GM12865 (cell line): ENCODE results near the gene LRRC10B.

ENCODE experiments used
- DNase-seq: peaks from one replicate; pipeline ENCODE4 v3.0.0; 2010; ENCODE audit warnings: low read depth
- H3K4me3 ChIP-seq: 2 replicates; pipeline ENCODE4 v1.5.1; 2011; ENCODE audit warnings: mild to moderate bottlenecking, low read depth, low read length, control low read depth
- CTCF ChIP-seq: IDR thresholded peaks from 2 replicates; pipeline ENCODE4 v1.5.1; 2011; ENCODE audit warnings: low read length, control low read depth, low read depth, inconsistent platforms; ENCODE audit not compliant: insufficient read depth; ENCODE audit errors: missing control alignments

LRRC10B gene

GRCh38 chr11:61547246-61547645 lies 38.7 kb downstream of the LRRC10B start:
- DNase-seq: no peak
- no peak for TF ChIP-seq CTCF
- H3K4me3 ChIP-seq: no peak overlapping the region

GRCh38 chr11:61549177-61549576 lies 40.6 kb downstream of the LRRC10B start:
- no peak overlapping the region for H3K4me3 ChIP-seq
- no peak for TF ChIP-seq CTCF
- no peak for DNase-seq

GRCh38 chr11:61549662-61550568 lies 41.4 kb downstream of the LRRC10B start:
- DNase-seq: no peak
- no peak for TF ChIP-seq CTCF
- H3K4me3 ChIP-seq: no peak overlapping the region

- no peak for TF ChIP-seq CTCF
- H3K4me3 ChIP-seq: no peak overlapping the region
- no peak for DNase-seq
Measured at GRCh38 chr11:61550665-61551227, 42.2 kb downstream of the LRRC10B start.

GRCh38 chr11:61551634-61552033 lies 43.1 kb downstream of the LRRC10B start:
- DNase-seq: no peak
- TF ChIP-seq CTCF: no peak
- no peak overlapping the region for H3K4me3 ChIP-seq

- no peak for DNase-seq
- TF ChIP-seq CTCF: no peak
- no peak overlapping the region for H3K4me3 ChIP-seq
Measured at GRCh38 chr11:61552108-61552635, 43.6 kb downstream of the LRRC10B start.
